Stromal cell of bone marrow (primary cell): Measurements from ENCODE around the gene SUGP1.

Source experiments
- DNase-seq: peaks from one replicate; pipeline ENCODE4 v3.0.0-alpha.2; 2012; ENCODE audit warnings: low read depth

The SUGP1 gene

DNA sequence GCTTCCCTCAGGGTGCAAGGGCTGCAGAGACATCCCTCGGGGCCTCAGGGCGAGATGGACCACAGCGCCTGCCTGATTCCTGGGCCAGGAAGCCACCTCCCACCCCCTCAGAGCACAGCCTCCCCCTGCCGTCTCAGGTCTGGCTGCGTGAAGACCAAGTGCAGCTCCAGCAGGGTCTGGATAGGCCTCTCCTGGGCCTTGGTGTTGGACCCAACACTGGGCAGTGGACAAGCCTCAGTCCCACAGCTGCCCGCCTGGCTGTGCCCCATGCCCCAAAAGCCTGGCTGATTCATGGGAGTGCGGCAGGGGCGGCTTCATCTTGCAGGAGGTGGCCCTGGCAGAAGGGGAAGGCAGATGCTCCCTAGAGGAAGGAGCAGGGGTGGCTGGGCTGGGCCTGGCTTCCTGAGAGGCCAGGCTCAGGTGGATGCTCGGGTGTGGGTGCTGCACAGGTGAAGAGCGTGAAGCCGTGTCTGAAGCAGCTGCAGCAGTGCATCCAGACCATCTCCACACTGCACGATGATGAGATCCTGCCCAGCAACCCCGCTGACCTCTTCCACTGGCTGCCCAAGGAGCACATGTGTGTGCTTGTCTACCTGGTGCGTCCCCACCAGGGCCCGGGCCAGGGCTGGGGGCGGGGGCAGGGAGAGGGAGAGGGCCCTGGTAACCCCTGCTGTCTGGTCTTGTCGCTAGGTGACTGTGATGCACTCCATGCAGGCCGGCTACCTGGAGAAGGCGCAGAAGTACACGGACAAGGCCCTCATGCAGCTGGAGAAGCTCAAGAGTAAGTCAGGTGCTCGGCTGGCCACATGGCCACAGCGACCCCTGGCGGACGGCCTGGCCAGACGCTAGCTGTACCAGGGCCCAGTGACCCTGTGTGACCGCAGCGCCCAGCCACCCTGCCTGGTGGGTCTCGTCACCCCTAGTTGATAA lies 22.0 kb upstream of the SUGP1 start:
- DNase-seq = no peak

DNA sequence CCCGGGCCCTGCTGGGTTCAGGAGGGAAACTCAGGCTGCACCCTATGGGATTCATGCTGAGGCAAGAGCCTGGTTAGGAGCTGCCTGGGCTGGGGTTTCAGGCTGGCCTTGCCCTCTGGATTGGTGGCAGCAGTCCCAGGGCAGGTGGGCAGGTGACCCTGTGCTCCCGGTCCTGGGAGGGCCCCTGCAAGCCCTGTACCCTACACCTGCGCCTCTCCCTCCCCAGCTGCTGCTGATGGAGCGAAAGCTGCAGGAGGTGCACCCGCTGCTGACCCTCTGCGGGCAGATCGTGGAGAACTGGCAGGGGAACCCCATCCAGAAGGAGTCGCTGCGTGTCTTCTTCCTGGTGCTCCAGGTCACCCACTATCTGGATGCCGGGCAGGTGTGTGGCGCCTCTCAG lies 20.7 kb upstream of the SUGP1 start:
- no peak for DNase-seq

DNA sequence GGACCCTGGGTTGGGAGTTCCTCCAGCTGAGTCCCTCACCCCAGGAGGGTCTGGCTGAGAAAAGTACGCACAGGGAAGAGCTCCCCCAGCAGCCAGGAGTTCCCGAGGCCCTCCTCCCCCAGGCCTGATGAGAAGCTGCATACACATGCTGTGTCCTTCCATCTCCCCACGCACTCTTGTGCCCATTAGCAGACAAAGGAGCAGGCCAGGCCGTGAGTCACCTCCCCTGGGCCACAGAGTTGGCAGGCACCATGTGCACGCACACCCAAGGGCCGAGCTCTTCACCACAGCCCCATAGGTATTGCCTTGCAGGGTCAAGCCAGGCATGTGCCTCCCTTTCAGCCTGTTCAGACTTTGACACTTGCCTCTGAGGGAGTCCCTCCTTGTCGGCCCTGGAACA lies 17.8 kb upstream of the SUGP1 start:
- DNase-seq = peak; percentile 45

DNA sequence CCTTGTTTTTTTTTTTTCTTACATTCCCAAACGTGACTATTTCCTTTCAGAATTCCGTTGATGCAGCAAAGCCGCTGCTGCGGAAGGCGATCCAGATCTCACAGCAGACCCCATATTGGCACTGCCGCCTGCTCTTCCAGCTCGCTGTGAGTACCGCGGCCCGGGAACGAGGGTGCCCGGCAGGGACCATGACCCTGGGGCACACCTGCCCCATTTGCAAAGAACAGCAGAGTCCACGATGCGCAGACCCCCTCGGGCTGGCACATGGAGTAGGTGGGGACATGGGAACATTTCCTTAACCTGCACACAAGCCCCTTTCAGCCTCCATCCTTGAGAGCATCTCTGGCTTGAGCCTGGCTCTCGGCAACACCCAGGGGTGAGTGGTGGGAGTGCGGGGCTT lies 16.8 kb upstream of the SUGP1 start:
- DNase-seq = no peak

DNA sequence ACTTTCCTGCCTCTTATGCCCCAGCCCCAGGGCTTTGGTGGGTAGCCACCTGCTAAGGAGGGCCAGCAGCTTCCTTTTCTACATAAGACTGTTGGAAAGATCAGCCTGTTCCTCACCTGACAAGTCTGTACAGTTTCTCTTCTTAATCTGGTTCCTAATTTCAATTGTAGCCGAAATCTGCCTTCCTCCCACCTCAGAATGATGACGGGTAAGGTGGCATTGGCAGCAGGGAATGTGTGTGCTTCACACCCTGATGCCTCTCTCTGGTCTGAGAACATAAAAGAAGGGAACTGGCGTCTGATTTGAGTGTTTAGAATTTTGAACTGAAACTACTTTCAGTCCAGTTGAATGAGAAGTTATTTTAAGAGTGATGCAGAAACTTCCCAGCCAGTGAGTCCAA lies 16.3 kb upstream of the SUGP1 start:
- DNase-seq = no peak

DNA sequence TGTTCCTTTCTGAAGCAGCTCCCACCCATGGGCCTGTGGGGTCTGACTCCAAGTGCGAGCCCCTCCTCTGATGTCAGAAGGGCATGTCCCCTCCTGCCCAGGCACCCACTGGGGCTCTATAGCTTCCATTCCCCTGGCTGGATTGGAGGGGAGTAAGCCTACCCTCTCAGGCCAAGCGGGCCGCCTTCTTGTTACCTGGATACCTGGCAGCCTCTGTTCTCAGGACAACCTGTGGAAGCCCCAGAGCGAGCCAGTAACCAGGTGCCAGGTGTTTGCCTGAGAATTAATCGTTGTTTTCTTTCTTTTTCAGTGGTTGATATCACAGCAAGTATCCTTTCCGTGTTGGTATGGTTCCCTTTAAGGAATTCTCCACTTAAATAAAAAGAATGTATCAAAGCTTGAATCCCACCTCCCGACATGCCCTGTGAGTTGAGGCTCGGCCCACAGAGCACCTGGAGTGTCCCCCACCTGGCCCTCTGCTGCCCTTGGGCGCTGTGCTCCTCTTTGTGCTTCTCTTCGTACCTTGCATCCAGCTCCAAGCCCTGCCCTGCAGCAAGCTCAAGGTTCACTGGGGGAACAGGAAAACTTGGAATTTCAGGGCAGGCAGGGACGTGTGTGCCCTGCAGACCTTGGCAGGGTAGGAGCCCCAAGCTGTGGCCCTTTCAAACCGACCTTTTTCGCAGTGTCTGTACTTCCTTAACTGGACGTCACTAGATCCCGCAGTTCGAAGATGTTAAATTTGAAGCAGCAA lies 15.3 kb upstream of the SUGP1 start:
- DNase-seq = no peak

DNA sequence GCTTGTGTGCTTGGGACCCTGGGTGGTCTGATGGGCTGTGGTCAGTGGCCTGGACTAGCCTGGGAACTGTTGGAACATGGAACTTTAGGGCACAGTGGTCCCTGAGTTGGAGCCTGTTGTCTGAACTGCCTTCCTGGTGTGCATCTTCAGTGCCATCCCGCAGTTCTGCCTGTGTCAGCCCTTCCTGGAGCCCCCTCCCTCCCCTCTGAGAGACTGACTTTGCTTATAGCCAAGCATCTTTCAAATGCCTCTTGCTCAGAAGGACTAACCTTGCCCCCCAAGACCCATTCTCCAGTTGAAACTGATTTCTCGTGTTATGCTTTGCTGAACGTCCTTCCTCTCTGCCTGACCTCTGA lies 14.7 kb upstream of the SUGP1 start:
- DNase-seq = no peak

DNA sequence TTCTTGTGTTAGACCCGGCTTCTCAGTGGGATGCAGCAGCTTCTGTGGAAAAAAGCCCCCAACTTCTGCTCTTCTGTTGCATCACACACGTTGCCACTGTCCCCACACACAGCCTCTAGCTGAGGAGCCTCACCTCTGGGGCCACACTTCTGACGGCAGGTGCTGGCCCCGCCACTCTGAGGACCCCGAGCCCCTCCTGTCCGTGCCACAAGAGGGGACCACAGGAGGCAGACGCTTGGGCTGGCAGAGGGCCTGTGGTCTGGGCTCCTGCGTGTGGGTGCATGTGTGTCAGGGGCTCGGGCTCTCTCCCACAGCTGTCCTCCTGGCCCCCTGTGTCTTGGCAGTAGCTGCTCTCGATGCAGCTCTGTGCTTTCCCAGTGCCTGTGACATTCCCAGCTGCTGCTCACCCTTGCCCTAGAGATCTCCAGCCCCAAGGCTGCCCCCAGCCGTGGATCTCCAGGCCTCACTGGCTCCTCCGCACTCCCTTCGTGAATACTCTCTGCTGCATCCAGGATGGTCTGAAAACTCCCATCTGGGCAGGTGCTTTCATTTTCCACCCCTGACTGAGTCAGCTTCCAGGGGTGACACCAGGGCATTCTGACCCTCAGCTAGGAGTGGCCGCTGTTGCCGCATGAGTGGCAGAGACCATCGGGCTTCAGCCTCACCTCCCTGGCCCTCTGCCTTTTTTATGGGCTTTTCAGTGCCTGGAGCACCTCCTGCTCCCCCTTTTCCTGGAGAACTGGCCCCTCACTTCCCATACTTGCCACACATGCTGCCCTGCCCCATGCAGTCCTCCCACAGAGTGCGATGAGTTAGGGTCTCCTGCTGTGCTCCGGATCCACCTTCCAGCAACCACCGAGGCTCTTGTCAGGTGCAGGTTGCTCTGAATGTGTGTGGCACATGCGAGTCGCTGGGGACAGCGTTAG lies 14.0 kb upstream of the SUGP1 start:
- DNase-seq = no peak

DNA sequence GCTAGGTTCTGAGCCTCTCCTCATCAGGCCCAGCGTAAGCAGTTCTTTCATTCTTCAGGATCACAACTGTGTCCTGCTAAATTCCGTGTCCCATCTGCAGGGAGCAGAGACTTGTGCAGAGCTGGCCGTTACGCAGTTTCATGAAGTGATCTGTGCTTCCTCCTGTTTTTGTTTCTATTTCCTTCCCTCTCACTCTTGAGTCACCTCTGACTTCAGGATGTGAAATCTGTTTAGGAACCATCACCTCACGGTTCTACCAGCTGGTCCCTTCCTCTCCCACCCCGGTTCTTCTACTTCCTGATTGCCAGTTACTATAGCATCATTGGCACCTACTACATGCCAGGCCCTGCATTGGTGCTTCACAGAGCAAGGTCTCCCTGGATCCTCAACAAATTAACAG lies 8.8 kb upstream of the SUGP1 start:
- no peak for DNase-seq

DNA sequence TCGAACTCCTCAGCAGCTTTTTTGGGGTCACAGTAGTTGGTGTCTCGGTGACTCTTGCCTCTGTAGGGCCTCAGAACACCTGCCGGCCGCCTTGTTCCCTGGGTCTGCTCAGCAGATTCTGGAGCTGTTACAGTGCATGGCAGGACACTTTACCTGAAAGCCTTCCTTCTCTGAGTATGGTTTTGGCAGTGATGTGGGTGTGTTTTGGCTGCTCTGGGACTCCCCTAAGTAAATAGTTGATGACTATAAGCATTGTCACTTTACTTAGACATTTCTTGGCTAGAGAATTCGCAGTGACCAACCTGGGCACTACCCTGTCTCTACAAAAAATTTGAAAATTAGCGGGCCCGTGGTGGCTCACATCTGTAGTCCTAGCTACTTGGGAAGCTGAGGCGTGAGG lies 7.4 kb upstream of the SUGP1 start:
- no peak for DNase-seq

DNA sequence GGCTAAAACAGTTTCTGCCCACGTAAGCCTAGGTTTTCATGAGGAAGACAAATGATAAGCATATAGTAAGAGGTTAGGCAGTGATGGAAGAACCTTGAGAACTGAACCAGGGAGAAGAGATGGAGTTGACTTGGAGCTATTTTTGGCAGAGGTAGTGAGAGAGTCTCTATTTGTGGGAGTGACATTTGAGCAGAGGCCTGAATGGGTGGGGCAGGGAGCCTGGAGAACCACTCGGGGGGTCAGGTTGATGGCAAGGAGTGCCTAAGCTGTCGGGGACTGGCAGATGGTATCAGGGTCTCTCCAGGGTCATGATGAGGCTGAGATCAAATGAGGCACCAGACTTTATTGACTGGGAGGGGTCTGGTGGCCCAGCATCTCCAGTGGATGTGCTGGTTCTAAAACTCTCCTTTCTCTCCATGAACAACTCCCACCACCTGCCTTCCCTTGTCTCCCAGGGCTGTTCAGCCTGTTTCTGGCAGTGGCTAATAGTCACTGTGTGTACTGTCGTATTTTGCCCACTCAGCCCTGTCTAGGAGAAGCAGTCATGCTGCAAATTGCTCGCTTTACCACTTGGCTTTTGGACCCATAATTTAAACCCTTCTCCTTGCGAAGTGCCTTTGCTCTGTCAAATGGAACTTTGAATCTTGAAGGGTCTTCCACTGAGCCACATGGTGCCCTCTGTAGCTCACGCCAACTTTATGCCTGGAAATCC lies 3.9 kb upstream of the SUGP1 start:
- no peak for DNase-seq

DNA sequence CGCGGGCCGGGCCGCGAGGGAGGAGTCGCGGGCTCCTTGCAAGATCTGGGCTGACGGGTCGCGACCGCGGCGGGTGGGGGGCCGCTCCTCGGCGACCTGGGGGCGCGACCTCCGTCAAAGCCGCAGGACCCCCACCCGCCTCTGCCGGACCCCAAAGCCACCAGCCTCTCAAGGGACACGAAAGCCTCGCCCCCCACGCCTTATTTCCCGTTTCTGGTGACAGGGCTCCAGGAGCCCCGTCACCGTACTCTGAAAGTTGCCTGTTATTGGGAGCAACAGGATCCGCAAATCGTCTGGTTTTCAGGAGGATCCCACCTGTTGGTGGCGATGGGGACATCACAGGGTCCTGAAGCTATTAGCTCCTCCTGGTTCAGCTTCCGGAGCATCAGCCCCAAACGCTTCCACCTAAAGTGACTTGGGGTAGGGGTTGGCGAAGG lies 850 bp upstream of the SUGP1 start:
- DNase-seq = no peak

DNA sequence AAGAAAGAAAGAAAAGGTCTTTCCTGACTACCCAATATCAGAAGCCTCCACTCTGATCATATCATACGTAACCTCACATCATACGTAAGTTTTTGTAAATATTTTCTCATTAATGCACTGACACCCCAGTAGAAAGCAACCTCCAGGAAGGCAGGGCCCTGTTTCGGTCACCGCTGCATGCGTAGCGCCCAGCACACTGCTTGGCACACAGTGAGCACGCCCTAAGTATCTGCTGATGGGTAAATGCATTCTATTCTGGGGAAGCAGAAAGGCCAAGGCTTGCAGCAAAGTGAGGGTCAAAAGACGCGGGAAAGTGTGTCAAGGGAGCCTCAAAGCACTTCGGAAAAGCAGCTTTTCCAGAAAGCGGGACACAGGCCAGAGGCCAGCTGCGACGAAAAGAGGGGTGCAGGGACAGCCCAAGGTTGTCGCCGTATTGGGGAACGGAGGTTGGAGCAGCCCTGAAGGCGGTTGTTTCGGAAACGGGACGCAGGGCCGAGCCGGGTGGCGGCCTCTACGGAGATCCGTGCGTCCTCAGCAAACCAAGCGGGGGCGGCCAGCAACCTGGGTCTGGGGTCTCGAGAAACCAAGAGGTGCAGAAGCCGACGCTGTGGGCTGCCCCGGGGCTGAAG lies 463 bp downstream of the SUGP1 start:
- no peak for DNase-seq

DNA sequence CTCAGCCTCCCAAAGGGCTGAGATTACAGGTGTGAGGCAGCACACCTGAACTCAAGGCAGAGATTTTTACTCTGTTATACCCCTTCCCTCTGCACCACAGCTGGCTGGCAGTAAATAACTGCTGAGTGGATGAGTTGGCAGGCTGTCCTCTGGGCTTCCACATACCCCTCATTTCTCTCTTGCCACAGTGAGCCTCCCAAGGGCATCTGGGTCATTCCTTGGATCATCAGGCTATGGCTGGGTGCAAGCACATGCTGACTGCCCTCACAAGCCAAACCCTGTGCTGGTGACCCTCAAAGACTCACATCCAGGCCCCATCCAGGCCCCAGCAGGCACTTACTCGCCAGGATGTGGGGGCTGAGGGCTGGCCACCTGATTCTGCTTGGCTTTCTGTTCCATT lies 4.2 kb downstream of the SUGP1 start:
- no peak for DNase-seq

DNA sequence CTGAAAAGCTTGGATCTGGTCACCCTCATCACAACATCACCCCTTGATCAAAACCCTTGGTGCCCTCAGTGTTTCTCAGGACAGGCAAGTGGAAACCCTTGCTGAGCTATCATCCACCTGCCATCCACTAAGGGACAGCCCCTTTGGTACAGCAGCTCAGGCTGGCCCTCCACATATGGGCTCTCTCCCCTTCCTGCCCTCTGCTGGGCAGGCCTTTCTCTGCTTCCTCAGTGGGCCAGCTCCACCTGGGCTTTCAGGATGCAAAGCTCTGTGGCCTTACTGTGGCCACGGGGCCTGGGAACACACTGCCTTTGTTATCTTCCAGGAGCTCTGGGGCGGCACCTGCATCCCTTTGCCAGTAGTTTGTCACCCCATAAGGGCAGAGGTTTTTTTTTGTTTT lies 4.9 kb downstream of the SUGP1 start:
- no peak for DNase-seq

DNA sequence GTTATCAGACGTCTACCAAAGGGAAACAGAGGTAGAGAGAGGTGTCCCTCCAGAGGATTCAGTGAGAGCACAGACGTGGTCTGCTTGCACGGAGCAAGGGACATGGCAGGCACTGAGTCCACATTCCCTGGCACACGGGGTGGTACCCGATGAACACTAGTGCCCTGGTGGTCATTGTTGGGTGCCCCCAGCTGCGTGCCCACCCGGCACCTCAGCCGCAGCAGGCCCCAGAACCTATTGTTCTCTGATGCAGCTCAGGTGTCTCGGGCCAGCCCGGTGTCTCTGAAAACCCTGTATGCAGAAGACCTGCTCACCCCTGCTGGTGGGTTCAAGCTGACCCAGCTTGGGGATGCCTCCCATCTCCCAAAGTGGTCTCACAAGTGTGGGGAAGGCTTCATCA lies 11.9 kb downstream of the SUGP1 start:
- no peak for DNase-seq

DNA sequence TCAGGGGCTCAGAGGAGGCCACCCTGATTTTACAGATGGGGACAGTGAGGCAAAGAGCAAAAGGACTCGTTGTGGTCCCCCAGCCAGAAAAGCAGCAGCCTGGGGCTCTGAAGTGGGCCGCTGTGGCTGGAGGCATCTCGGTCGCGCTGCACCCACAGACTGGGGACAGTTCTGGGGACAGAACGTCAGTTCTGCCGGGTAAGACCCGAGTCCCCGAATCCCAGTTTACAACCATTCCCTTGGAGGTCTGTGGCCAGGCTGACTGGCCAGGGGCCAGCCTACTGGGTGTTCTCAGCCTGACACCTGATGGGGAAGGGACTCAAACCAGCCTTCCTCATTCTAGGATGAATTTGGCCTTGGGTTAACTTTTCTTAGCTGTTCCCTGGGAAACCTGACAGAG lies 14.1 kb downstream of the SUGP1 start:
- DNase-seq = no peak

DNA sequence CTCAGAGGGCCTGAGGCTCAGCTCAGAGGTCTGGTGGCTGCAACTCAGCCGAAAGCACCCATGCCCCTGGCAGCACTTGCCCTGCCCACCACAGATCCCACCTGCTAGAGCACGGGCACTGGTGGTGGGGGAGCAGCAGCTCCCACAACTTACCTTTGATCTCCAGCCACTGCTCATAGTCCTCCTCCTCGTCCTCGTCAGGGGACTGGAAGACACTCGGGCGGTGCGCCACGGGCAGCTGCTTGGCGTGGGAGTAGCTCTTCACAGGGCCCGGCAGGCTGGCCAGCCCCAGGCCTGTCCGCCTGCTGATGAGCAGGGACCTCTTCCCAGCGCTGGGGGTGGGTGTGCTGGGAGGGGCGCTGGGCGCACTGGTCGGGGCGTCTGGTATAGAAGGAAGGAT lies 14.6 kb downstream of the SUGP1 start:
- DNase-seq = no peak

DNA sequence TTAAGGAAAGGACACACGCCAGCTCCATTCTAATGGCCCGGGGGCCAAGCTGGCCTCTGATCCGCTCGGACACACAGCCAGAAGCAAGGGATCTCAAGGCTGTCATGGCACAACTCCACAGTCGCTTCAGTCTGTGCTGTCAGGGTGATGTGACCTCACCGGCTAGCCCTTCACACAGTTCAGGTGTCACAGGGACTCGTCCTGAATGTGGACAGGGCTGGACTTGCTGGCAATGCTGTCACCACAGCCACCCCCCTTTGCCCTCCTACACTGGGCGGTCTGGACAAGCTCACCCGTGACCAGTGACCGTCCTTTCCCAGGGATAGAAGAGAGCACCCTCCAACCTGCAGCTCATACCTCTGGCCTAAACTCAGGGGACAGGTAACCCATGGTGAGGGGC lies 15.2 kb downstream of the SUGP1 start:
- DNase-seq = no peak

DNA sequence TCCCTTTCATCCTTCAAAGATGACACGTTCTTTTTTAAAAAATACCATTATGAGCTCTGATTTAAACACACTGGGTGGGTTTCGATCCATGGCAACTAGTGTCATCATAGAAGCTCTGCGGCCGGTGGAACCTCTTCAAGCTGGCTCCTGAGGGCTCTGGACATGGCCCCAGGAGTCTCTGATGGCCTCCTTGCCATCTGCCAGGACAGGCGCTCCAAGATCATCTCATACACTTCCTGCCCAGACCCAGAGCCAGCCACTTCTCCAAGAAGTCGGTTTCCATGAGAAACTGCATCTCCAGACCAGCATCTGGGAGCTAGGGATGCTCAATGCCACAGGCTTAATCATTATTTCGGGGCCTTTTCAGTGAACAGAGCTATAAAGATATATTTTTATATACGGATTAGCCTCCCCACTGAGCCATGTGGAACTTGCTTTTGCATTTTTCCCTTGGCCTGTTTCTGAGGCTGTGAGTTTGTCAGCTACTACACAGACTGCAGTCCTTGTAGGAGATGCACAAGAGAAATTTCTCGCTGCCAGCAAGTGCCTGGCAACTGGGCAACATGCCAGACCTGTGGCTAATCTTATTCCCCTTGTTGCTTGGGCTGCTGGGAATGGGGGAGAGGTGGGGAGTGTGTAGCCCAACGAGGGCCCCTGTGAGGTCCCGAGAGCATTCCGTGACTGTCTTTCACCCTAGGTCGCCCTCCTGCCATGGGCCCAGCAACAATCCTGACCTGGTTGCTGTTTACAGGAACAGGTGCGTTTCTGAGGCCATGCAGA lies 15.9 kb downstream of the SUGP1 start:
- DNase-seq = no peak

DNA sequence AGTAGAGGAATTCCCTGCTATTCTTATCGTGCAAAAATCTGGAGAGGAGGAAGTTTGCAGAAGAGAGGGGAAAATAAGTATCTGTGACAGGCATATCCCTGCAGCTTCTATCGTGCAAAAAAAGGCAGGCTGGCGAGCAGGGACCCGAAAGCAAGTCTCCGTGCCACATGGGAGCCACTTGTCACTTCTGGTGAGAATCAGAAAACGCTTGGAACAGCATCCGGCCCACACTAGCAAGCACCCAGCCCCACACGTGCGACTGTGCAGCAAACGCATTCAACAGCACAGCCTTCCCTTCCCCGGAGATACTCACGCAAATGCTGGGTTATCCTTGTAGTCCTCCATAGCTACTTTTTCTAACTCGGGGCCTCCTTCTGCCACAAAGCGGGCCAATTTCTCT lies 16.9 kb downstream of the SUGP1 start:
- no peak for DNase-seq
